K562 (cell line): ENCODE measurements around the gene DAPK3. TPM values are rescaled to one million over a fixed set of nuclear protein-coding genes. Genes with fewer than 3 reads are reported as not detected.
A peak's percentile ranks its signal among the peaks of the same experiment; 100 is the strongest.

Source experiments
- CBX1 ChIP-seq: sonication (generic); IDR thresholded peaks from 2 replicates; pipeline ENCODE4 v1.6.1; 2016; ENCODE audit warnings: antibody characterized with exemption, low read depth, mild to moderate bottlenecking
- FIP1L1 ChIP-seq: fragments of 200-400 bp; formaldehyde crosslinking; IDR thresholded peaks from 2 replicates; pipeline ENCODE4 v1.6.1; 2018; ENCODE audit warnings: mild to moderate bottlenecking, low read depth, low read length; ENCODE audit not compliant: poor library complexity, severe bottlenecking
- KAT7 ChIP-seq: sonication (generic); formaldehyde crosslinking; IDR thresholded peaks from 2 replicates; pipeline ENCODE4 v1.8.0; 2022; ENCODE audit warnings: missing genetic modification reagents, mild to moderate bottlenecking, borderline replicate concordance
- KAT8 ChIP-seq: fragments of 450-650 bp; IDR thresholded peaks from 2 replicates; pipeline ENCODE4 v1.6.1; 2016; ENCODE audit warnings: low read depth, mild to moderate bottlenecking
- PURB ChIP-seq: sonication (generic); formaldehyde crosslinking; IDR thresholded peaks from 2 replicates; pipeline ENCODE4 v1.9.0; 2021; ENCODE audit warnings: low read depth, mild to moderate bottlenecking, missing genetic modification reagents
- RBM25 ChIP-seq: fragments of 200-400 bp; formaldehyde crosslinking; IDR thresholded peaks from 2 replicates; pipeline ENCODE4 v1.6.1; 2018; ENCODE audit warnings: low read length, low read depth, moderate library complexity; ENCODE audit not compliant: severe bottlenecking
- SIRT6 ChIP-seq: IDR thresholded peaks from one replicate; pipeline ENCODE4 v1.6.1; 2012; ENCODE audit warnings: low read depth, mild to moderate bottlenecking, control low read depth, inconsistent platforms, low read length, moderate library complexity
- SMAD2 ChIP-seq: fragments of 150-350 bp; IDR thresholded peaks from 2 replicates; pipeline ENCODE4 v1.6.1; 2014; ENCODE audit warnings: low read depth, mild to moderate bottlenecking, low read length
- TAF1 ChIP-seq: IDR thresholded peaks from 2 replicates; pipeline ENCODE4 v1.6.1; 2011; ENCODE audit warnings: mild to moderate bottlenecking, low read length, moderate library complexity; ENCODE audit not compliant: insufficient read depth, control insufficient read depth, severe bottlenecking; ENCODE audit errors: extremely low read depth
- THRAP3 ChIP-seq: fragments of 450-650 bp; IDR thresholded peaks from 2 replicates; pipeline ENCODE4 v1.6.1; 2016; ENCODE audit warnings: mild to moderate bottlenecking, inconsistent platforms, borderline replicate concordance
- TRIM28 ChIP-seq: fragments of 450-650 bp; IDR thresholded peaks from 2 replicates; pipeline ENCODE4 v1.6.1; 2017
- ZNF780A ChIP-seq: fragments of 250-450 bp; sonication (Bioruptor Pico); IDR thresholded peaks from 2 replicates; pipeline ENCODE4 v1.5.0; 2021; ENCODE audit warnings: mild to moderate bottlenecking
- polyA plus RNA-seq, 8 experiments: library from polyadenylated mRNA; depleted of rRNA in 4 of 8; stranded (reverse) in 5 of 8; unstranded in 3 of 8; fragments of >200 nt; fragmentation: Nextera tagmentation in 2 of 8; fragmentation: Illumina TruSeq in 1 of 8; extraction: Ambion mirVana in 2 of 8; extraction: Trizol in 1 of 8; gene quantifications; 2 replicates each; pipeline versions ENCODE4 v1.2.1 to v1.2.3, GENCODE V29; 2011 to 2014; ENCODE audit warnings: inconsistent platforms in 1 of 8, missing spikeins in 1 of 8
- total RNA-seq, 7 experiments: library from RNA; depleted of rRNA in 6 of 7; stranded (reverse); fragments of >200 nt in 6 of 7; fragmentation: Illumina TruSeq in 2 of 7; extraction: Trizol in 2 of 7; gene quantifications; 2 replicates each; pipeline versions ENCODE4 v1.2.1 to v1.2.3, GENCODE V29; 2011 to 2021; ENCODE audit warnings: low replicate concordance in 1 of 7
- TF ChIP-seq, protein P1 (sequence below), 2 experiments: fragments of 450-650 bp in 1 of 2; sonication (generic) in 1 of 2; formaldehyde crosslinking in 1 of 2; IDR thresholded peaks; 2 replicates each; pipeline versions ENCODE4 v1.7.1 to v1.9.0; 2016 to 2022; ENCODE audit warnings: inconsistent platforms in 1 of 2, mild to moderate bottlenecking in 1 of 2, missing genetic modification reagents in 1 of 2
- TF ChIP-seq, protein P2 (sequence below): fragments of 250-450 bp; sonication (Bioruptor Pico); IDR thresholded peaks from 2 replicates; pipeline ENCODE4 v1.5.0; 2020; ENCODE audit warnings: mild to moderate bottlenecking, borderline replicate concordance
- TF ChIP-seq, protein P3 (sequence below): sonication (generic); formaldehyde crosslinking; IDR thresholded peaks from 2 replicates; pipeline ENCODE4 v1.9.0; 2022; ENCODE audit warnings: mild to moderate bottlenecking, missing genetic modification reagents
- TF ChIP-seq, protein P4 (sequence below): sonication (generic); formaldehyde crosslinking; IDR thresholded peaks from 2 replicates; pipeline ENCODE4 v1.8.0; 2023; ENCODE audit warnings: mild to moderate bottlenecking, missing genetic modification reagents

The DAPK3 gene
- total and polyA plus RNA-seq, 9 of the 15 experiments (the other 6 are each of a cell fraction or from before 2014, with no cell fraction given): 0.14 to 63.4 (median 25.0) TPM

DNA sequence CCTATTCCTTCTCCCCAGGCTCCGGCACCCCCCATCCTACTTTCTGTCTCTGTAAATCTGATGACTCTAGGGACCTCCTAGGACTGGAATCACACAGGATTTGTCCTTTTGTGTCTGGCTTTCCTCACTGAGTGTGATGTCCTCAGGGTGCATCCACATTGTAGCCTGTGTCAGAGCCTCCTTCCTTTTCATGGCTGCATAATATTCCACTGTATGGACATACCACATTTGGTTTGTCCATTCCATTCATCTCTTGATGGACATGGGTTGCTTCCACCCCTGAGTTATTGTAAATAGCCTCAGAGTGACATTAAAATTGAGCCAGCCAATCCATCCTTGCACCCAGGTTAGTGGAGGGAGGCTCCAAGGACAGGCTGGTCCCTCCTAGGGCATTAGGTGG is 60.8 kb downstream of the DAPK3 start (continued):
- TF ChIP-seq, protein P1, sequence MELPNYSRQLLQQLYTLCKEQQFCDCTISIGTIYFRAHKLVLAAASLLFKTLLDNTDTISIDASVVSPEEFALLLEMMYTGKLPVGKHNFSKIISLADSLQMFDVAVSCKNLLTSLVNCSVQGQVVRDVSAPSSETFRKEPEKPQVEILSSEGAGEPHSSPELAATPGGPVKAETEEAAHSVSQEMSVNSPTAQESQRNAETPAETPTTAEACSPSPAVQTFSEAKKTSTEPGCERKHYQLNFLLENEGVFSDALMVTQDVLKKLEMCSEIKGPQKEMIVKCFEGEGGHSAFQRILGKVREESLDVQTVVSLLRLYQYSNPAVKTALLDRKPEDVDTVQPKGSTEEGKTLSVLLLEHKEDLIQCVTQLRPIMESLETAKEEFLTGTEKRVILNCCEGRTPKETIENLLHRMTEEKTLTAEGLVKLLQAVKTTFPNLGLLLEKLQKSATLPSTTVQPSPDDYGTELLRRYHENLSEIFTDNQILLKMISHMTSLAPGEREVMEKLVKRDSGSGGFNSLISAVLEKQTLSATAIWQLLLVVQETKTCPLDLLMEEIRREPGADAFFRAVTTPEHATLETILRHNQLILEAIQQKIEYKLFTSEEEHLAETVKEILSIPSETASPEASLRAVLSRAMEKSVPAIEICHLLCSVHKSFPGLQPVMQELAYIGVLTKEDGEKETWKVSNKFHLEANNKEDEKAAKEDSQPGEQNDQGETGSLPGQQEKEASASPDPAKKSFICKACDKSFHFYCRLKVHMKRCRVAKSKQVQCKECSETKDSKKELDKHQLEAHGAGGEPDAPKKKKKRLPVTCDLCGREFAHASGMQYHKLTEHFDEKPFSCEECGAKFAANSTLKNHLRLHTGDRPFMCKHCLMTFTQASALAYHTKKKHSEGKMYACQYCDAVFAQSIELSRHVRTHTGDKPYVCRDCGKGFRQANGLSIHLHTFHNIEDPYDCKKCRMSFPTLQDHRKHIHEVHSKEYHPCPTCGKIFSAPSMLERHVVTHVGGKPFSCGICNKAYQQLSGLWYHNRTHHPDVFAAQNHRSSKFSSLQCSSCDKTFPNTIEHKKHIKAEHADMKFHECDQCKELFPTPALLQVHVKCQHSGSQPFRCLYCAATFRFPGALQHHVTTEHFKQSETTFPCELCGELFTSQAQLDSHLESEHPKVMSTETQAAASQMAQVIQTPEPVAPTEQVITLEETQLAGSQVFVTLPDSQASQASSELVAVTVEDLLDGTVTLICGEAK (IDR thresholded peaks at IDR 0.05): no peak
- TF ChIP-seq, protein P1 (CRISPR knock-in tag; IDR thresholded peaks at IDR 0.05): no peak
- TF ChIP-seq, protein P2, sequence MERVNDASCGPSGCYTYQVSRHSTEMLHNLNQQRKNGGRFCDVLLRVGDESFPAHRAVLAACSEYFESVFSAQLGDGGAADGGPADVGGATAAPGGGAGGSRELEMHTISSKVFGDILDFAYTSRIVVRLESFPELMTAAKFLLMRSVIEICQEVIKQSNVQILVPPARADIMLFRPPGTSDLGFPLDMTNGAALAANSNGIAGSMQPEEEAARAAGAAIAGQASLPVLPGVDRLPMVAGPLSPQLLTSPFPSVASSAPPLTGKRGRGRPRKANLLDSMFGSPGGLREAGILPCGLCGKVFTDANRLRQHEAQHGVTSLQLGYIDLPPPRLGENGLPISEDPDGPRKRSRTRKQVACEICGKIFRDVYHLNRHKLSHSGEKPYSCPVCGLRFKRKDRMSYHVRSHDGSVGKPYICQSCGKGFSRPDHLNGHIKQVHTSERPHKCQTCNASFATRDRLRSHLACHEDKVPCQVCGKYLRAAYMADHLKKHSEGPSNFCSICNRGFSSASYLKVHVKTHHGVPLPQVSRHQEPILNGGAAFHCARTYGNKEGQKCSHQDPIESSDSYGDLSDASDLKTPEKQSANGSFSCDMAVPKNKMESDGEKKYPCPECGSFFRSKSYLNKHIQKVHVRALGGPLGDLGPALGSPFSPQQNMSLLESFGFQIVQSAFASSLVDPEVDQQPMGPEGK: no peak
- no peak for TF ChIP-seq KAT7
- TF ChIP-seq PURB (CRISPR knock-in tag): no peak
- TF ChIP-seq, protein P3, sequence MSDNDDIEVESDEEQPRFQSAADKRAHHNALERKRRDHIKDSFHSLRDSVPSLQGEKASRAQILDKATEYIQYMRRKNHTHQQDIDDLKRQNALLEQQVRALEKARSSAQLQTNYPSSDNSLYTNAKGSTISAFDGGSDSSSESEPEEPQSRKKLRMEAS (CRISPR knock-in tag): no peak
- TF ChIP-seq SMAD2: no peak
- TF ChIP-seq ZNF780A: no peak
- peak; percentile 85 for TF ChIP-seq TRIM28
- TF ChIP-seq, protein P4, sequence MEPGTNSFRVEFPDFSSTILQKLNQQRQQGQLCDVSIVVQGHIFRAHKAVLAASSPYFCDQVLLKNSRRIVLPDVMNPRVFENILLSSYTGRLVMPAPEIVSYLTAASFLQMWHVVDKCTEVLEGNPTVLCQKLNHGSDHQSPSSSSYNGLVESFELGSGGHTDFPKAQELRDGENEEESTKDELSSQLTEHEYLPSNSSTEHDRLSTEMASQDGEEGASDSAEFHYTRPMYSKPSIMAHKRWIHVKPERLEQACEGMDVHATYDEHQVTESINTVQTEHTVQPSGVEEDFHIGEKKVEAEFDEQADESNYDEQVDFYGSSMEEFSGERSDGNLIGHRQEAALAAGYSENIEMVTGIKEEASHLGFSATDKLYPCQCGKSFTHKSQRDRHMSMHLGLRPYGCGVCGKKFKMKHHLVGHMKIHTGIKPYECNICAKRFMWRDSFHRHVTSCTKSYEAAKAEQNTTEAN: no peak
- TF ChIP-seq KAT8: no peak
- TF ChIP-seq RBM25: peak; percentile 89
- TF ChIP-seq SIRT6: no peak
- TF ChIP-seq FIP1L1: no peak
- TF ChIP-seq TAF1: no peak
- TF ChIP-seq CBX1: peak; percentile 58; the same call in 1 of the 2 replicates
- no peak for TF ChIP-seq THRAP3
